HCT116 (cell line): ENCODE measurements around the gene RCC2. TPM values are rescaled to one million over a fixed set of nuclear protein-coding genes. Genes with fewer than 3 reads are reported as not detected.

Experiments used
- ATAC-seq: fragments of 200-7000 bp; cut with Tn5 transposase; 2 replicates; pipeline ENCODE4 v1.9.1; 2020; ENCODE audit warnings: mild to moderate bottlenecking, moderate library complexity
- BruUV-seq: library from RNA; stranded (reverse); fragments of 400-500 nt; replicated peaks from 2 replicates; lab custom pipeline; 2021; lab: Mats Ljungman, UMichigan
- CTCF ChIA-PET: fragments of 300-600 bp; sonication (Branson Sonifier 250); formaldehyde crosslinking; loops from one replicate; lab custom pipeline; 2021; ENCODE audit warnings: antibody characterized with exemption; lab: Charles Lee
- POLR2A ChIA-PET: fragments of 300-600, 350-600 bp; sonication (Branson Sonifier 250); formaldehyde crosslinking; loops from one replicate; lab custom pipeline; 2021; ENCODE audit warnings: antibody characterized with exemption; lab: Charles Lee
- RAD21 ChIA-PET, 2 experiments: fragments of 300-600 bp; sonication (Branson Sonifier 250); formaldehyde crosslinking; loops; one replicate each; lab custom pipeline; 2023; ENCODE audit warnings: low total read pairs in 2 of 2; ENCODE audit not compliant: uncharacterized antibody in 2 of 2, unreplicated experiment in 2 of 2, low non-redundant PET in 1 of 2; lab: Charles Lee
- DNase-seq: peaks from one replicate; pipeline ENCODE4 v3.0.0-alpha.2; 2010; ENCODE audit warnings: low read depth, low spot score
- H2AFZ ChIP-seq: fragments of 200-600 bp; shearing (Covaris generic), sonication (generic); 2 replicates; pipeline ENCODE4 v1.6.1; 2017; ENCODE audit warnings: low read depth, mixed run types, mixed read lengths, antibody characterized with exemption, low read length; ENCODE audit not compliant: poor library complexity, severe bottlenecking
- H3K27ac ChIP-seq: 2 replicates; pipeline ENCODE4 v1.5.1; 2012; ENCODE audit warnings: low read depth, low read length
- H3K27me3 ChIP-seq: fragments of 200-600 bp; sonication (generic); 2 replicates; pipeline ENCODE4 v1.6.1; 2016; ENCODE audit warnings: mixed run types, low read length, mixed read lengths; ENCODE audit not compliant: insufficient read depth
- H3K36me3 ChIP-seq, 2 experiments: fragments of 200-500 bp in 1 of 2; fragments of 200-600 bp in 1 of 2; sonication (Bioruptor generic) in 1 of 2; sonication (generic) in 1 of 2; 2 replicates each; pipeline versions ENCODE4 v1.5.1 to v1.6.1; 2014 to 2016; ENCODE audit warnings: low read length in 2 of 2, inconsistent platforms in 1 of 2, mixed read lengths in 1 of 2, mixed run types in 1 of 2; ENCODE audit not compliant: insufficient read depth in 2 of 2, control insufficient read depth in 1 of 2
- H3K4me1 ChIP-seq, 2 experiments: fragments of 200-600 bp in 1 of 2; sonication (generic) in 1 of 2; 2 replicates each; pipeline versions ENCODE4 v1.5.1 to v1.6.1; 2012 to 2017; ENCODE audit warnings: low read length in 2 of 2, inconsistent platforms in 1 of 2, mild to moderate bottlenecking in 1 of 2, mixed read lengths in 1 of 2, mixed run types in 1 of 2, moderate library complexity in 1 of 2; ENCODE audit not compliant: insufficient read depth in 2 of 2, control insufficient read depth in 1 of 2
- H3K4me2 ChIP-seq: fragments of 200-600 bp; sonication (generic); 2 replicates; pipeline ENCODE4 v1.6.1; 2017; ENCODE audit warnings: mixed run types, low read length, mixed read lengths
- H3K4me3 ChIP-seq, 2 experiments: fragments of 200-600 bp in 1 of 2; sonication (generic) in 1 of 2; replicated peaks in 1 of 2; 2 replicates each; pipeline ENCODE4 v1.5.1; 2011 to 2016; ENCODE audit warnings: low read length in 2 of 2, control low read depth in 1 of 2, low read depth in 1 of 2, mild to moderate bottlenecking in 1 of 2, mixed read lengths in 1 of 2, mixed run types in 1 of 2
- H3K79me2 ChIP-seq: fragments of 200-600 bp; sonication (generic); 2 replicates; pipeline ENCODE4 v1.6.1; 2017; ENCODE audit warnings: mild to moderate bottlenecking, mixed run types, low read length, moderate library complexity, mixed read lengths; ENCODE audit not compliant: insufficient read depth
- H3K9ac ChIP-seq: fragments of 200-600 bp; sonication (generic); 2 replicates; pipeline ENCODE4 v1.6.1; 2016; ENCODE audit warnings: low read length, mixed read lengths
- H3K9me2 ChIP-seq: fragments of 200-600 bp; sonication (generic), shearing (Covaris generic); 2 replicates; pipeline ENCODE4 v1.6.1; 2017; ENCODE audit warnings: mixed run types, mild to moderate bottlenecking, moderate library complexity; ENCODE audit not compliant: insufficient read depth
- H3K9me3 ChIP-seq, 2 experiments: fragments of 200-500 bp in 1 of 2; fragments of 200-600 bp in 1 of 2; sonication (Bioruptor generic) in 1 of 2; sonication (generic) in 1 of 2; 2 replicates each; pipeline ENCODE4 v1.6.1; 2014 to 2017; ENCODE audit warnings: low read length in 2 of 2, mixed read lengths in 2 of 2, inconsistent platforms in 1 of 2, low read depth in 1 of 2, mild to moderate bottlenecking in 1 of 2, mixed run types in 1 of 2, moderate library complexity in 1 of 2; ENCODE audit not compliant: control insufficient read depth in 1 of 2, insufficient read depth in 1 of 2
- H4K20me1 ChIP-seq: fragments of 200-600 bp; sonication (generic), shearing (Covaris generic); 2 replicates; pipeline ENCODE4 v1.6.1; 2017; ENCODE audit warnings: mixed run types, mild to moderate bottlenecking, moderate library complexity; ENCODE audit not compliant: insufficient read depth
- CEBPB ChIP-seq: IDR thresholded peaks from 2 replicates; pipeline ENCODE4 v1.6.1; 2012; ENCODE audit warnings: low read depth
- RAD21 ChIP-seq: IDR thresholded peaks from 2 replicates; pipeline ENCODE4 v1.6.1; 2012; ENCODE audit warnings: low read depth, mild to moderate bottlenecking
- intact Hi-C: fragments of 100-400 bp; cut with micrococcal nuclease; formaldehyde crosslinking; loops from 2 replicates; pipeline ENCODE4 v1.10.0; 2022
- total RNA-seq: library from RNA; stranded (reverse); gene quantifications from one replicate; pipeline ENCODE4 v1.2.1, GENCODE V29; 2021; ENCODE audit not compliant: unreplicated experiment

Gene RCC2
- total RNA-seq, 1 experiment from 2014 or later, result 178 TPM

GRCh38 chr1:17447501-17447992 lies 8.1 kb upstream of the RCC2 start:
- Histone ChIP-seq H4K20me1 (no peaks in the 10 kb centered on the region), H2AFZ (no peak overlapping the region), H3K4me2 (no peak overlapping the region), H3K79me2 (no peaks in the 10 kb centered on the region), H3K4me3 (no peak overlapping the region), H3K27me3 (no peaks in the 10 kb centered on the region), H3K9ac (no peak overlapping the region), H3K9me3 (no peaks in the 10 kb centered on the region), H3K36me3 (no peaks in the 10 kb centered on the region), H3K27ac (no peak overlapping the region), H3K9me2 (no peaks in the 10 kb centered on the region), H3K4me1 (peaks cover 22 to 25% of the 10 kb centered on the region in 2 experiments)
- DNase-seq, result no peak
- no TSS peak for BruUV-seq
- no peak for ATAC-seq
- no peak for TF ChIP-seq RAD21
- 0 out of 2 replicates have a peak, but pooled peaks have one; percentile 11 for TF ChIP-seq CEBPB
- intact Hi-C loops, result no loop called here
- ChIA-PET POLR2A (no interaction called here), RAD21 (no interaction called here), CTCF (no interaction called here)

- Histone ChIP-seq H3K9ac (no peak overlapping the region), H3K27ac (peak overlapping the region; percentile 52; the same call in 1 of the 2 replicates), H3K79me2 (peaks cover 12% of the 10 kb centered on the region), H3K4me3 (no peak overlapping the region), H4K20me1 (no peaks in the 10 kb centered on the region), H3K36me3 (no peaks in the 10 kb centered on the region)
- ChIA-PET RAD21 (no interaction called here), POLR2A (interaction anchor here (0.7 to 3.9 kb wide), 3 partner anchors 9 to 77 kb away, joined by 3 to 18 read pairs (median 3); no protein-coding TSS in a partner anchor)
- no peak for ATAC-seq
- no peak for TF ChIP-seq CEBPB
- TF ChIP-seq, all 23 proteins: peak for 0
- Histone ChIP-seq H3K4me2 (no peak overlapping the region), H3K9me2 (no peaks in the 10 kb centered on the region), H3K9me3 (no peaks in the 10 kb centered on the region), H3K27me3 (no peaks in the 10 kb centered on the region), H3K4me1 (peaks cover 47 to 48% of the 10 kb centered on the region in 2 experiments), H2AFZ (no peak overlapping the region)
- CTCF ChIA-PET, result no interaction called here
- intact Hi-C loops, result no loop called here
- no peak for DNase-seq
- BruUV-seq, result no TSS peak
Measured at GRCh38 chr1:17442841-17443240, 3.4 kb upstream of the RCC2 start.
